GM12878 (cell line): ENCODE data around the gene TARP.
A peak's percentile ranks its signal among the peaks of the same experiment; 100 is the strongest.

Experiments used
- ATAC-seq: fragments of 200-7000 bp; cut with Tn5 transposase; 3 replicates; pipeline ENCODE4 v1.9.1; 2020; ENCODE audit warnings: mild to moderate bottlenecking, moderate library complexity
- BruUV-seq: library from RNA; stranded (reverse); fragments of 400-500 nt; replicated peaks from 2 replicates; lab custom pipeline; 2021; lab: Mats Ljungman, UMichigan
- CTCF ChIA-PET: fragments of 300-600 bp; sonication (Branson Sonifier 250); formaldehyde crosslinking; extraction: SDS; loops from one replicate; lab custom pipeline; 2021; ENCODE audit warnings: inconsistent platforms; lab: Yijun Ruan, JAX
- POLR2A ChIA-PET: fragments of 350-600 bp; formaldehyde crosslinking; extraction: SDS; loops from one replicate; lab custom pipeline; 2021; ENCODE audit warnings: inconsistent platforms; lab: Charles Lee
- RAD21 ChIA-PET: fragments of 300-600 bp; sonication (Branson Sonifier 250); formaldehyde crosslinking; loops from one replicate; lab custom pipeline; 2023; ENCODE audit warnings: antibody characterized with exemption; ENCODE audit not compliant: unreplicated experiment; lab: Charles Lee
- SMC1A ChIA-PET: fragments of 300-600 bp; sonication (Branson Sonifier 250); formaldehyde crosslinking; loops from one replicate; lab custom pipeline; 2023; ENCODE audit not compliant: unreplicated experiment, uncharacterized antibody; lab: Charles Lee
- DNase-seq: peaks from one replicate; pipeline ENCODE4 v3.0.0-alpha.2; 2011; ENCODE audit warnings: low read depth, low spot score
- FAIRE-seq: peaks from 3 replicates; lab custom pipeline; 2011; peaks lifted over from hg19 to GRCh38; lab: Jason Lieb, UNC
- H2AFZ ChIP-seq: 2 replicates; pipeline ENCODE4 v1.6.0; 2011; ENCODE audit warnings: low read depth, low read length, control low read depth; ENCODE audit not compliant: control insufficient read depth
- H3K27ac ChIP-seq: 2 replicates; pipeline ENCODE4 v1.5.1; 2011; ENCODE audit warnings: control low read depth; ENCODE audit not compliant: control insufficient read depth, insufficient read depth
- H3K27me3 ChIP-seq, 2 experiments: replicated peaks in 1 of 2; 2 replicates each; pipeline versions ENCODE4 v1.6.0 to v1.6.1; 2011; ENCODE audit warnings: low read length in 1 of 2; ENCODE audit not compliant: control insufficient read depth in 2 of 2, insufficient read depth in 2 of 2
- H3K36me3 ChIP-seq, 2 experiments: 2 replicates each; pipeline ENCODE4 v1.5.1; 2011; ENCODE audit warnings: low read length in 1 of 2; ENCODE audit not compliant: control insufficient read depth in 2 of 2, insufficient read depth in 2 of 2
- H3K4me1 ChIP-seq: 2 replicates; pipeline ENCODE4 v1.6.1; 2011; ENCODE audit warnings: mild to moderate bottlenecking, low read length, moderate library complexity, mixed read lengths; ENCODE audit not compliant: control insufficient read depth, insufficient read depth
- H3K4me2 ChIP-seq: 2 replicates; pipeline ENCODE4 v1.6.0; 2011; ENCODE audit warnings: control low read depth; ENCODE audit not compliant: control insufficient read depth, insufficient read depth
- H3K4me3 ChIP-seq: fragments of 200-600 bp; sonication (generic); 2 replicates; pipeline ENCODE4 v1.5.1; 2016
- H3K79me2 ChIP-seq: 2 replicates; pipeline ENCODE4 v1.6.0; 2011; ENCODE audit warnings: low read length; ENCODE audit not compliant: control insufficient read depth, insufficient read depth
- H3K9ac ChIP-seq: 2 replicates; pipeline ENCODE4 v1.8.0; 2011; ENCODE audit warnings: low read length, control low read depth, mixed read lengths; ENCODE audit not compliant: control insufficient read depth, insufficient read depth
- H3K9me3 ChIP-seq: replicated peaks from 3 replicates; pipeline ENCODE4 v1.5.1; 2011; ENCODE audit warnings: mild to moderate bottlenecking, low read length; ENCODE audit not compliant: control insufficient read depth, insufficient read depth
- H4K20me1 ChIP-seq: 2 replicates; pipeline ENCODE4 v1.6.0; 2011; ENCODE audit not compliant: control insufficient read depth, insufficient read depth
- CBX5 ChIP-seq: sonication (generic); IDR thresholded peaks from 2 replicates; pipeline ENCODE4 v1.6.1; 2016; ENCODE audit warnings: low read depth, moderate library complexity, mild to moderate bottlenecking, inconsistent platforms
- EP300 ChIP-seq, 2 experiments: fragments of 150-350 bp in 1 of 2; IDR thresholded peaks; 2 replicates each; pipeline ENCODE4 v1.6.1; 2011 to 2012; ENCODE audit warnings: low read depth in 2 of 2, low read length in 2 of 2, borderline replicate concordance in 1 of 2, improper control_type of control experiment in 1 of 2, inconsistent platforms in 1 of 2; ENCODE audit not compliant: control insufficient read depth in 1 of 2
- HDGF ChIP-seq: fragments of 450-650 bp; IDR thresholded peaks from 2 replicates; pipeline ENCODE4 v1.6.1; 2016; ENCODE audit warnings: antibody characterized with exemption
- JUNB ChIP-seq: IDR thresholded peaks from 2 replicates; pipeline ENCODE4 v1.6.1; 2016; ENCODE audit warnings: antibody characterized with exemption, mild to moderate bottlenecking
- NRF1 ChIP-seq: conservative IDR thresholded peaks from 2 replicates; pipeline ENCODE4 v1.6.1; 2011; ENCODE audit warnings: mild to moderate bottlenecking, low read depth, low read length, improper control_type of control experiment
- PAX8 ChIP-seq: fragments of 450-650 bp; IDR thresholded peaks from 2 replicates; pipeline ENCODE4 v1.6.1; 2017; ENCODE audit warnings: mild to moderate bottlenecking, moderate library complexity
- PKNOX1 ChIP-seq: fragments of 450-650 bp; IDR thresholded peaks from 2 replicates; pipeline ENCODE4 v1.6.1; 2016; ENCODE audit warnings: mild to moderate bottlenecking
- PML ChIP-seq: IDR thresholded peaks from 2 replicates; pipeline ENCODE4 v1.6.1; 2012; ENCODE audit warnings: low read length, inconsistent platforms
- RAD51 ChIP-seq: fragments of 450-650 bp; IDR thresholded peaks from 2 replicates; pipeline ENCODE4 v1.6.1; 2016; ENCODE audit warnings: moderate library complexity, mild to moderate bottlenecking, inconsistent platforms
- TARDBP ChIP-seq: IDR thresholded peaks from 2 replicates; pipeline ENCODE4 v1.6.1; 2016; ENCODE audit warnings: borderline replicate concordance
- TCF3 ChIP-seq: IDR thresholded peaks from 2 replicates; pipeline ENCODE4 v1.6.1; 2012; ENCODE audit warnings: low read depth, mild to moderate bottlenecking, low read length, borderline replicate concordance; ENCODE audit not compliant: insufficient read depth
- WRNIP1 ChIP-seq: IDR thresholded peaks from 2 replicates; pipeline ENCODE4 v1.6.1; 2011; ENCODE audit warnings: low read depth, low read length, improper control_type of control experiment, borderline replicate concordance
- WGBS: methylation state at CpG from one replicate; pipeline ENCODE4 v1.1.6; 2016; ENCODE audit warnings: low lambda C conversion rate; ENCODE audit not compliant: insufficient replicate concordance, insufficient coverage; ENCODE audit errors: missing lambda C conversion rate; 5-methylcytosine and 5-hydroxymethylcytosine counted together
- in situ Hi-C: fragments of 300-500 bp; cut with MboI; formaldehyde crosslinking; loops from 9 replicates; pipeline ENCODE4 v1.14.3; 2018; ENCODE audit warnings: mixed read lengths
- intact Hi-C: fragments of 100-400 bp; cut with micrococcal nuclease; formaldehyde crosslinking; loops from one replicate; pipeline ENCODE4 v1.14.2; 2022; ENCODE audit not compliant: unreplicated experiment
- TF ChIP-seq, protein P1 (sequence below): fragments of 450-650 bp; IDR thresholded peaks from 2 replicates; pipeline ENCODE4 v1.6.1; 2017; ENCODE audit warnings: antibody characterized with exemption, mild to moderate bottlenecking, moderate library complexity
- TF ChIP-seq, protein P2 (sequence below): fragments of 450-650 bp; IDR thresholded peaks from 2 replicates; pipeline ENCODE4 v1.6.1; 2018; ENCODE audit warnings: borderline replicate concordance, mild to moderate bottlenecking; ENCODE audit not compliant: partially characterized antibody

TARP gene

GRCh38 chr7:38215735-38216670 is 57.4 kb downstream of the TARP start (continued):
- peak; percentile 43 for TF ChIP-seq RAD51
- TF ChIP-seq JUNB, result peak; percentile 56
- TF ChIP-seq, protein P1, sequence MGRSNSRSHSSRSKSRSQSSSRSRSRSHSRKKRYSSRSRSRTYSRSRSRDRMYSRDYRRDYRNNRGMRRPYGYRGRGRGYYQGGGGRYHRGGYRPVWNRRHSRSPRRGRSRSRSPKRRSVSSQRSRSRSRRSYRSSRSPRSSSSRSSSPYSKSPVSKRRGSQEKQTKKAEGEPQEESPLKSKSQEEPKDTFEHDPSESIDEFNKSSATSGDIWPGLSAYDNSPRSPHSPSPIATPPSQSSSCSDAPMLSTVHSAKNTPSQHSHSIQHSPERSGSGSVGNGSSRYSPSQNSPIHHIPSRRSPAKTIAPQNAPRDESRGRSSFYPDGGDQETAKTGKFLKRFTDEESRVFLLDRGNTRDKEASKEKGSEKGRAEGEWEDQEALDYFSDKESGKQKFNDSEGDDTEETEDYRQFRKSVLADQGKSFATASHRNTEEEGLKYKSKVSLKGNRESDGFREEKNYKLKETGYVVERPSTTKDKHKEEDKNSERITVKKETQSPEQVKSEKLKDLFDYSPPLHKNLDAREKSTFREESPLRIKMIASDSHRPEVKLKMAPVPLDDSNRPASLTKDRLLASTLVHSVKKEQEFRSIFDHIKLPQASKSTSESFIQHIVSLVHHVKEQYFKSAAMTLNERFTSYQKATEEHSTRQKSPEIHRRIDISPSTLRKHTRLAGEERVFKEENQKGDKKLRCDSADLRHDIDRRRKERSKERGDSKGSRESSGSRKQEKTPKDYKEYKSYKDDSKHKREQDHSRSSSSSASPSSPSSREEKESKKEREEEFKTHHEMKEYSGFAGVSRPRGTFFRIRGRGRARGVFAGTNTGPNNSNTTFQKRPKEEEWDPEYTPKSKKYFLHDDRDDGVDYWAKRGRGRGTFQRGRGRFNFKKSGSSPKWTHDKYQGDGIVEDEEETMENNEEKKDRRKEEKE, result no peak
- TF ChIP-seq TCF3, result peak; percentile 93; the same call in 1 of the 2 replicates
- no peak for TF ChIP-seq NRF1
- TF ChIP-seq, all 136 proteins: peak for 26

GRCh38 chr7:38215115-38215514 is 58.3 kb downstream of the TARP start:
- DNase-seq, result no peak
- ChIA-PET CTCF (interaction anchor here (0.8 to 10.3 kb wide), 55 partner anchors 8 to 381 kb away, joined by 3 to 430 read pairs (median 8); partner anchors contain the start of genes EPDR1, SFRP4, STARD3NL and TARP), POLR2A (interaction anchor here (0.5 to 1.6 kb wide), 5 partner anchors 16 to 121 kb away, joined by 3 to 8 read pairs (median 3); no protein-coding TSS in a partner anchor), SMC1A (interaction anchor here (0.7 to 10.3 kb wide), 45 partner anchors 8 to 322 kb away, joined by 3 to 289 read pairs (median 8); partner anchors contain the start of genes SFRP4 and STARD3NL), RAD21 (interaction anchor here (0.7 to 10.5 kb wide), 46 partner anchors 8 to 313 kb away, joined by 3 to 229 read pairs (median 5); partner anchors contain the start of genes SFRP4 and STARD3NL)
- in situ Hi-C loops, result loop anchor here (25.0 kb wide), 1 partner anchor 122 kb away; no protein-coding TSS in a partner anchor
- no peak overlapping the region for H3K27ac ChIP-seq
- no peaks in the 10 kb centered on the region for H3K9me3 ChIP-seq
- no peaks in the 10 kb centered on the region for H4K20me1 ChIP-seq
- H3K79me2 ChIP-seq, result no peaks in the 10 kb centered on the region; the same call in 1 of the 2 replicates
- 47% methylated on average over 1 of the region's 1 CpG for WGBS
- FAIRE-seq, result no peak
- H3K4me3 ChIP-seq, result no peak overlapping the region
- no peak overlapping the region for H3K9ac ChIP-seq
- H3K4me2 ChIP-seq, result no peak overlapping the region
- no peaks in the 10 kb centered on the region for H3K4me1 ChIP-seq
- ATAC-seq, result no peak
- H3K36me3 ChIP-seq, result peaks cover 14 to 25% of the 10 kb centered on the region in 2 experiments
- no peaks in the 10 kb centered on the region for H3K27me3 ChIP-seq
- no TSS peak for BruUV-seq
- intact Hi-C loops, result loop anchor here (2.0 to 5.0 kb wide), 4 partner anchors 38 to 120 kb away; partner anchors contain the start of gene STARD3NL
- H2AFZ ChIP-seq, result no peak overlapping the region
- TF ChIP-seq TARDBP, result no peak
- no peak for TF ChIP-seq EP300 (IDR thresholded peaks at IDR 0.05; ENCODE audit: borderline replicate concordance in 1 of 2, control insufficient read depth in 1 of 2, low read depth in 2 of 2, low read length in 2 of 2)
- TF ChIP-seq PML, result no peak
- no peak for TF ChIP-seq PAX8
- TF ChIP-seq HDGF, result no peak
- TF ChIP-seq CBX5, result no peak
- no peak for TF ChIP-seq PKNOX1
- no peak for TF ChIP-seq WRNIP1
- TF ChIP-seq, protein P2, sequence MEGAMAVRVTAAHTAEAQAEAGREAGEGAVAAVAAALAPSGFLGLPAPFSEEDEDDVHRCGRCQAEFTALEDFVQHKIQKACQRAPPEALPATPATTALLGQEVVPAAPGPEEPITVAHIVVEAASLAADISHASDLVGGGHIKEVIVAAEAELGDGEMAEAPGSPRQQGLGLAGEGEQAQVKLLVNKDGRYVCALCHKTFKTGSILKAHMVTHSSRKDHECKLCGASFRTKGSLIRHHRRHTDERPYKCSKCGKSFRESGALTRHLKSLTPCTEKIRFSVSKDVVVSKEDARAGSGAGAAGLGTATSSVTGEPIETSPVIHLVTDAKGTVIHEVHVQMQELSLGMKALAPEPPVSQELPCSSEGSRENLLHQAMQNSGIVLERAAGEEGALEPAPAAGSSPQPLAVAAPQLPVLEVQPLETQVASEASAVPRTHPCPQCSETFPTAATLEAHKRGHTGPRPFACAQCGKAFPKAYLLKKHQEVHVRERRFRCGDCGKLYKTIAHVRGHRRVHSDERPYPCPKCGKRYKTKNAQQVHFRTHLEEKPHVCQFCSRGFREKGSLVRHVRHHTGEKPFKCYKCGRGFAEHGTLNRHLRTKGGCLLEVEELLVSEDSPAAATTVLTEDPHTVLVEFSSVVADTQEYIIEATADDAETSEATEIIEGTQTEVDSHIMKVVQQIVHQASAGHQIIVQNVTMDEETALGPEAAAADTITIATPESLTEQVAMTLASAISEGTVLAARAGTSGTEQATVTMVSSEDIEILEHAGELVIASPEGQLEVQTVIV, result no peak
